Erythroblast (primary cell): ENCODE results near the gene ATP13A2.

ENCODE experiments used
- GATA1 ChIP-seq: IDR thresholded peaks from 2 replicates; pipeline ENCODE4 v1.6.1; 2011; ENCODE audit warnings: low read depth, mild to moderate bottlenecking, control low read depth, low read length, moderate library complexity
- POLR2A ChIP-seq: IDR thresholded peaks from 2 replicates; pipeline ENCODE4 v1.6.1; 2011; ENCODE audit warnings: mild to moderate bottlenecking, low read length

- TF ChIP-seq POLR2A (no peak), GATA1 (no peak)
These were observed 31.9 kb upstream of the ATP13A2 start for GRCh38 chr1:17043676-17044075.
